CD4-positive, alpha-beta T cell treated with Interleukin-2 at 100 ng/mL for 4 hours (primary cell): ENCODE results near the gene VTA1.
A peak's percentile ranks its signal among the peaks of the same experiment; 100 is the strongest.
"Not testable (repeated sequence)": the region's sequence is repeated elsewhere in the genome, so short reads cannot be mapped to it uniquely, and the experiment has no call there.

Source experiments
- DNase-seq: peaks from one replicate; pipeline ENCODE4 v3.0.0-alpha.2; 2020; ENCODE audit warnings: low spot score

The VTA1 gene, protein sequence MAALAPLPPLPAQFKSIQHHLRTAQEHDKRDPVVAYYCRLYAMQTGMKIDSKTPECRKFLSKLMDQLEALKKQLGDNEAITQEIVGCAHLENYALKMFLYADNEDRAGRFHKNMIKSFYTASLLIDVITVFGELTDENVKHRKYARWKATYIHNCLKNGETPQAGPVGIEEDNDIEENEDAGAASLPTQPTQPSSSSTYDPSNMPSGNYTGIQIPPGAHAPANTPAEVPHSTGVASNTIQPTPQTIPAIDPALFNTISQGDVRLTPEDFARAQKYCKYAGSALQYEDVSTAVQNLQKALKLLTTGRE

DNA sequence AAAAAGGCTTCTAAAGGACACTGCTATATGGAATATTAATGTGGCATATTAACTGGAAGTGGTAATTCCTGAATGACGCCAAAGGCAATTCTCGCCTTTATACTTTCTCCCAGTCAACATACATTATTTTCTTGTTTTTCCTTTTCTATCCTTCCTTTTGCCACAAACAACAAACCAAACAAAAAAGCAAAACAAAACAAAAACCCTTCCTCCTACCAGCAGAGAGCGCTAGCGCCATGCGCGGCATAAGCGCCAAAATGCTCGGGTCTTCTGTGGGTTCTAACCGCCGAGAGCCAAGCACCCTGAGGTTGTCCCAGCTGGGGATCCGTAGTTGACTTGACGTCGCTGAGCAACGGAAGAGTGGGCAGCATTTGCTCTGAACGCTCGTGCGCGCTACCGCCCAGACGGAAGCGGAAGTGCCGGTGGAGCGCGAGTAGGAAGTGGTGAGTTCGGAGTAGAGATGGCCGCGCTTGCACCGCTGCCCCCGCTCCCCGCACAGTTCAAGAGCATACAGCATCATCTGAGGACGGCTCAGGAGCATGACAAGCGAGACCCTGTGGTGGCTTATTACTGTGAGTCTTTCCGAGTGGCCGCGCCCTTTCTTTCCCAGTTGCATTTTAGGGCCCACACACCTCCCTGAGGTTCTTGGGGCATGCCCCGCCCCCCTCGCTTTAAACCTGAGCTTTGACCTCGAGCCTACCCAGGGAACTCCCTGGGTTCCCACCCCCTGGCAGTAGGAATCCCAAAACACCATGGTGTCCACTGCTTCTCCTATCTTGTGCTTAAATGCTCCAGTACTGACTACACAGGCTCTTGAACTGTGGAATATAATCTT is at the start of gene VTA1, which contains the start of gene NMBR:
TSS of gene VTA1 (plus strand) at position 436 of the 835 bp plus-strand sequence. CDS start at position 461, 25 bp downstream.
TSS of gene NMBR (minus strand) at position 295 of the 835 bp plus-strand sequence. CDS start 58,464 bp downstream, outside the sequence.
- DNase-seq, result peak; percentile 98

DNA sequence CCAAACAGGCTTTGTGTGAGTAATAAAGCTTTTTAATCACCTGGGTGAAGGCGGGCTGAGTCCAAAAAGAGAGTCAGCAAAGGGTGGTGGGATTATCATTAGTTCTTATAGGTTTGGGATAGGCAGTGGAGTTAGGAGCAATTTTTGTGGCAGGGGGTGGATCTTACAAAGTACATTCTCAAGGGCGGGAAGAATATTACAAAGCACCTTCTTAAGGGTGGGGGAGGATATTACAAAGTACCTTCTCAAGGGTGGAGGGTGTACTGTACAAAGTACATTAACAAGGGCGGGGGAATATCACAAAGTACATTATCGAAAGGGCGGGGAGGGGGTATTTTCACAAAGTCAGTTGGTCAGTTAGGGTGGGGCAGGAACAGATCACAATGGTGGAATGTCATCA is 42.2 kb upstream of the VTA1 start:
- DNase-seq, result not testable (repeated sequence)

DNA sequence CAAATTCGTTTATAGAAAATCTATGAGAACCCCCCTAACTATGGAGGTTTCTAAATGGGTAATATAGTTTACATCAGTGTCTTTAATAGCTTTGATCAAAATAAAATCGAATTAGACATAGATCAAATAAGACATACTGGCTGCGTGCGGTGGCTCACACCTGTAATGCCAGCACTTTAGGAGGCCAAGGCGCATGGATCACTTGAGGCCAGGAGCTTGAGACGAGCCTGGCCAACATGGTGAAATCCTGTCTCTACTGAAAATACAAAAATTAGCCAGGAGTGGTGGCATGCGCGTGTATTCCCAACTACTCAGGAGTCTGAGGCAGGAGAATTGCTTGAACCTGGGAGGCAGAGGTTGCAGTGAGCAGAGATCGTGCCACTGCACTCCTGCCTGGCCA is 36.2 kb upstream of the VTA1 start:
- not testable (repeated sequence) for DNase-seq

DNA sequence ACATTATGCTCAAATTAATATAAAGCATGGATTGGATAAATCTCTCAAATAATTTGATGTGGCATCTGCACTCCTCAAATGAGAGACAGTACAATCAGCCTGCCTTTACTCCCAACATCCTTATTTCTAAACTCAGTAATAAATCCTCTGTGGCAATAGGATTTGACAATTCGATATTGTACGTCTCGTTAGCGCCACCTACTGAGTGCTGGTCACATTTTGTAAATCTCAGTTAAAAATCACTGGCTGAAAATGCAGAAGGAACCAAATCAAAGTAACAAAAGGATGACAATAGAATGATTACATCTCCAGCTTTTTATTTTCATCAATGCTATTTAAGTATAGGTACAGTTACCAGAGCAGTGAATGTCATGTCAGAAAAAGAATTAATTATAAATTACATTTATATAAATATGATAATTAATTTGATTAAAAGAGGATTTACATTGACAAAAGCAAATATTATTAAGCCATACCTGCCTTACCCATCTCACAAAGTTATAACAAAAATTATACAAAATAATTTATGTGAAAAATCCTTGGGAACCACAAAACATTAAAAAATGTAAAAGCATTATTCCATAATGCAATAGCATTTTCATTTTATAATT is 34.5 kb upstream of the VTA1 start:
- DNase-seq, result peak; percentile 74

DNA sequence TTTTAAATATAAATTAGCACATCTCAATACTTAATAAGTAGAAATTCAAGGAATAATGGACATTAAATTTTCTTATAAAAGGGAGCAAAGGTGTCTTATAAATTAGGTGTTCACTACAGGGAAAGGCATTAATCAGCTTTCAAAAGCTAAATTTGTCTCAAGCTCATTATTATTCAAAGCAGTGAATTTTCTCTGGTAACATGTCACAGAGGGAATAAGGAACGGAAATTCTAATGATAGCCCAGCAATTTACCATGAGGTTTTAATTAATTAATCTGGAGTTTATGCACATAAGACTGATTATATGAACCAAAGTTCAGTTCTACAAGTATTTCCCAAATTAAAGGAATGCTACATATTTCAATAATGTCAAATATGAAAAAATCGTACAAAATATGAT is 29.7 kb upstream of the VTA1 start:
- DNase-seq, result no peak

DNA sequence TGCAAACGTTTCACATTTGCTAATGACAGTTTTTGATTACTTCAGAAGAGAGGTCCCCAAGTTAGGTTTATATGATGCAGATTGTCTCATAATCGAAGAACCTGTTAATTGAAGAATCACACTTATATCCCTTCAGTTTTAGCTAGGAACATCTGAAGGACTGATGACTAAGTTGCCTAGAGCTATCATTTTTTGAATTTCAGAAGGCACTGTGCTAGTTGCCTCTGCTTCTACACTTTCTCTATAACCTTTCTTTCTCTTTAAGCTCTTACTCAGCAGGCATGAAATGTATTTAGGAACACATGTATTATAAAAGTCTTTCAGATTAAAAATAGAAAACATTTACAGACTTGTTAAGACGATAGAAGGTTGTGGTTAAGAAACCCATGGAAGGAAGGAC is 28.7 kb upstream of the VTA1 start:
- DNase-seq, result no peak

DNA sequence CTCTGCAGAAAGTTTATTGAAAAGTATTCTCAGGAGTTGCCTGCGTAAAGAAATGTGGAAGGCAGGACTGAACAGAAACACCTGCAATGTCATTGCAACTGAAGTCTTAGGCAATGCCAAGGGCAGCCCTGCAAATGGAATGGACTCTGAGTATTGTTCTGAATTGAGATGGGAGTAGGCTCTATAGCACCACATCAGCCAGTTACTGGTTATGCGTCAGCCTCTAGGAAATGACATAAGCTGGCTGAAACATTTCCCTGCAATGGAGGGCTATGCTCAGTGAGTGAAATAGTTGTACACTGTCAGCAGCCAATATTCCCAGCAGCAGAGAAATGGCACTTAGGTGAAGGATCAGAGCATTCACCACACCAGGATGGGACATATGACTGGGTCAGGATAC is 28.1 kb upstream of the VTA1 start:
- no peak for DNase-seq

DNA sequence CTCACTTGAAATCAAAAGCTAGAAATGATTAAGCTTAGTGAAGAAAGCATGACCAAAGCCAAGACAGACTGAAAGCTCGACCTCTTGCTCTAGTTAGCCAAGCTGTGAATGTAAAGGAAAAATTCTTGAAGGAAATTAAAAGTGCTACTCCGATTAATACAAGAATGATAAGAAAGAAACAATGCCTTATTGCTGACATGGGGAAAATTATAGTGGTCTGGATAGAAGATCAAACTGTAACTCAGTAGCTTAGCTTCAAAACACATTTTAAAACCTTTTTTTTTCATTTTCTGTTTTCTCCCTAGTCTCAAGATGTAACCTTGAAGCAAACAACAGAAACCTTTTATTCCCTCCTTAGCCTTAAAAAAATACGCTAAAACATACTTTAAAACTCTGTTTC is 25.7 kb upstream of the VTA1 start:
- DNase-seq, result no peak

DNA sequence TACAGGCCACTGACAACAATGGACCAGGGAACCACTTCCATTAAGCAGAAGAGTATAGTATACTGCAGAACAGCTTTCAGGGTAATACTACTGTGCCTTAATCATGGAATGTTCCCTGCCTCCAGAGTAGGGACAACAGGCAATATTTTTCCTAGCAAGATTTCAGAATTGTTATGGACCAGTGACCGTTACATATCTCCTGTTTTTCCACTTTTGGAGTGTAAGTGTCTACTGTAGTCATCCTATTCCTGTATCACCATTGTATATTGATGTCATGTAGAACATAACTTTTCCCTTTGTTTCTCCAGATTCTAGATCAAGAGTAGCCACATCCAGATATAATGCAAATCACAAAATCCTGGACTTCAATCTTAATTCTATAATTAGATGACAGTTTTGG is 16.2 kb upstream of the VTA1 start:
- DNase-seq, result no peak

DNA sequence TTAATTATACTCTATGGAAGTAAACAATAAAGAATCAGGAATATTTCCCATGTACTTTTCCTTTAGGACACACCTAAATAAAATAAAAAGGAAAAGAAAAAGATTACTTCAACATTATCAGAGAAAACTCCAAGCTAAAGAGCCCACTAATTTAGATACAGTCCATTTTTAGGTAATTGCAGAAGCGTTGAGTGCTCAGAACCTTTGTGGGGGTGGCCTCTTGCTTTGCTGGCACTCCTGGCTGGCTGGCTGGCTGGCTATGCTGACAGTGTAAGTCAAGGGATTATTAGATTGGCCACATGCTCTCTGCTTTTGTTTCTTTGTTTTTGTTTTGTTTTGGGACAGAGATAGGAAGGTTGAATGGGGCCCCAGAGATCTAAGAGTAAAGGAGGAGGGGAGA is 14.4 kb upstream of the VTA1 start, which contains the start of gene GJE1:
TSS of gene GJE1 (plus strand) at position 301 of the 400 bp plus-strand sequence. CDS start 234 bp downstream, outside the sequence.
- DNase-seq, result no peak

DNA sequence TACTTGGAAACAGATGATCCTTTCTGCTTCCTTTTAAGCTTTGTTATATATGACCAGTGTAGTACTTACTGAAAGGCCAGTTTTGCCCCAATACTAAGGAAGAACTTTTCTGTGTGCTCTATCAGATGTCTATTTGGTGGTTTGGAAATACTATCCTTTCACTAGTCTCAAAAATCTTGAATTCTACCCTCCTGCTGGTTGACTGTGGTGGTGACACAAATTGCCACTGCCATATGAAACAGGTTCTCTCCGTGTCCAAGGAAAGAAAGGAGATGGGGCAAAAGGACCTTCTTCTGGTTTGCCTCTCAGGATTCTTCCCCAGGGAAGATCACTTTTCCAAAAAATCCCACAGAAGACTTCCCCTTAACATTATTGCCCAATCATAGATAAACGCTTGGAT is 8.2 kb upstream of the VTA1 start:
- DNase-seq, result no peak

DNA sequence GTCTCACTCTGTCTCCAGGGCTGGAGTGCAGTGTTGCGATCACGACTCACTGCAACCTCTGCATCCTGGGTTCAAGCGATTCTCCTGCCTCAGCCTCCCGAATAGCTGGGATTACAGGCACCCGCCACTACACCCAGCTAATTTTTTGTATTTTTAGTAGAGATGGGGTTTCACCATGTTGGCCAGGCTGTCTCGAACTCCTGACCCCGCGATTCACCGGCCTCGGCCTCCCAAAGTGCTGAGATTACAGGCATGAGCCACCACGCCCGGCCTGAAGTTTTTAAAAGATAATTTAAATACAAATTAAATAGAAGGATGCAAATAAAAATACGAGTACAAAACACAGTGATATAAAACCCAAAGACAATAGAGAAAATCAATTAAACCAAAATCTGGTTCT is 5.5 kb upstream of the VTA1 start:
- not testable (repeated sequence) for DNase-seq

DNA sequence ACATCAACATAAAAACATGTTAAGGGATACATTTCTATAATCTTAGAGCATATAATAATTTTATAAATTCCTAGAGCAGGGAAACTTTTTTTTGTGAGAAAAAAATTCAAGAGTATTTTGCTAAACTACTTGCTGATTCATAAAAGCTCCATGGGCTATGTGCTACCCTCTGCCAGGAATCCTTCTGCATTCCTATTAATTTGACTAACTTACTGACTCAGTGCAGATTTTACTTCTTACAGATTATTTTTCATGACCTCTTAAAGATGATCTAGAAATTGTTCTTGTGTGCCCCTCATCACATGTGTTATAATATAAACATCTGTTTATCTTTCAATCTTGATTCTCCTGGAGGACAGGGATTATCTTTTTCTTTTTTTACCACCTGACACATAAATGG is 5.7 kb downstream of the VTA1 start:
- no peak for DNase-seq

DNA sequence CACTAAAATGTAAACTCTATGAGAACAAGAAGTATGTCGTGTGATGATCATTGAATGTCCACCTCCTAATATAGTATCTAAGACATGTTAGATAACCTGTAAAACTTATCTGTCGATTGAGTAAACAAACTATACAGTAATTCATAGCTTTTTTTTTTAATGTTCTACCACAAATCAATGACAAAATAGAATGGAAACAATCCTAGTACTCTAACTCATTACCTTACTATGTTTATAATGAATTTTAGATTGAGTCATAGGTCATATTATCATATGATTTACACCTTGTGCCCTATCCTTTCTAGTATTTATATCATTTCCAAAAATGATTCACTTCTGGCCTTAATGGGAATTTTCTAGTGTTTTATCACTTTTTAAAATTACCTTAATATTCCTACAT is 6.1 kb downstream of the VTA1 start:
- no peak for DNase-seq

DNA sequence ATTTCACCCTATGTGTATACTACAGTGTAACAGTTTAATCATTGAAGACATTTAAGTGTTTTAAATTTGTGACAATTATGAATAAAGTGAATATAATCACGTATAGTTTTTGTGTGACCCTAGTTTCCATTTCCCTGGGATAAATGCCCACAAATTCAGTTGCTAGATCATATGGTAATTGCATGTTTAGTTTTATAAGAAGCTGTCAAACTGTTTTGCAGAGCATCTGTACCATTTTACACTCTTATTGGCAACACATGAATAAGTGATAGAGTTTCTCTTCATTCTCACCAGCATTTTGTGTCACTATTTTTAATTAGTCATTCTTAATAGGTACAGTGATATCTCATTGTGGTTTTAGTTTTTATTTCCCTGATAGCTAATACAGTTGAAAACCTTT is 7.3 kb downstream of the VTA1 start:
- DNase-seq, result no peak

DNA sequence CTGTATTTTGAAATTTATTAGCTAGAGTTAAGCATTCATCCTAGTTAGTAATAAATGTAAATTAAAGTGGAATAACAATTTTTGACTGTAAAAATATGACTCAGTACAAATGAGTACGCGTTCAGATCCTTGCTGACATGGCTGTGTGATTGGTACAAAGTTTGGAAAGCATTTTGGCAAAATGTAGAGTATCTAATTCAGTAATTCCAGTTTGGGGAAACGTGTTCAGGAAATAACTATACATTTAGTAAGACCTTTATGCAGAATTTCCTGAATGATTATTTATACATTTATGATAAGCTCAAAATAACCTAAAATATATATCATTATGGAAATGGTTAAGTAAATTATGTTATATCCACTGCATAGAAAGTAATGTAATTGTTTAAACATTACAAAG is 8.0 kb downstream of the VTA1 start:
- DNase-seq, result no peak

DNA sequence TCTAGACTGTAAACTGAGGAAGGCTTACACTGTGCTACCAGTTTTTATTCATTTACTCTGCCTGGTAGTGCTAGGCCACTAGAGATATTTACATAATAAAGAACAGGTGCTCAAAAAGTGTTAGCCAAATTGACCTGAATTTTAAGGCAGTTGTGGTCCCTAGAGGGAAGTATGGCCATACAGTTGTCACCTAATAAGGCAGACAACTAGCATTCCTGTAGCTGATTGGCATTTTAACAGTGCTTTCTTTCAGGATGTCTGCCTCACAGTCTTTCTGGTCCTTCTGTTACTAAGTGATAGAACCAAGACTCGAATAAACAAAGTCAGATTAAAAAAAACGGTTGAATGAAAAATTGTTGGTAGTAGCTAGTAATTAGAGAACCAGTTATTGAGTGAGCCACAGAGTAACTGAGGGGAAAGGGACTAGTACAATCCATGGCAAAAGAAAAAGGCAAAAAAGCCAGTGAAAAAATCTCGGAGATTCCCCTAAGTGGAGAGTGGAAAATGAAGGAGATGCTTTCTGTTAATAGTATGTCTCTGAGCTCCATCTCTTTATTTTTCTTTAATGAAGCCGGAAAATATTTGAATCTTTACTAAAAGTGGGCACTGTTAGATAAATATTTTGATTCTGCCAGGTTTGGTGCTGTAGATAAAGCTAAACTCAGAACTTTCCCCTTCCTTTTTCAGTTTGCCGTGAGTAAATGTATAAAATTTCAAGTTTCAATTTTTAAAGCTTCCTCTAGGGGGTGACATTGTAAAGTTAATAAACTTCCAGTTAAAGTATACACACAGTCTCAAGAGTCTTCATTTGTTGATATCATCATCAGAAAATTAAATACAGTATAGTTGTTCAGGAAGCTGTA is 9.1 kb downstream of the VTA1 start:
- peak; percentile 48 for DNase-seq

DNA sequence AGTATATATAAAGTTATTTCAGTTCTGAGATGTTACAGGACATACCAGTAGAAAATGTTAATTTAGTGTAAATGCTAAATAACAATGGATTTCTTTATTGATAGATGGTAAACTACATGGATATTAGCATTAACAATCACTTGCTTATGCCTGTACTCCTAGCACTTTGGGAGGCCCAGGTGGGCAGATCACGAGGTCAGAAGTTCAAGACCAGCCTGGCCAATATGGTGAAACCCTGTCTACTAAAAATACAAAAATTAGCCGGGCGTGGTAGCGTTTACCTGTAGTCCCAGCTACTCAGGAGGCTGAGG is 9.7 kb downstream of the VTA1 start:
- not testable (repeated sequence) for DNase-seq

DNA sequence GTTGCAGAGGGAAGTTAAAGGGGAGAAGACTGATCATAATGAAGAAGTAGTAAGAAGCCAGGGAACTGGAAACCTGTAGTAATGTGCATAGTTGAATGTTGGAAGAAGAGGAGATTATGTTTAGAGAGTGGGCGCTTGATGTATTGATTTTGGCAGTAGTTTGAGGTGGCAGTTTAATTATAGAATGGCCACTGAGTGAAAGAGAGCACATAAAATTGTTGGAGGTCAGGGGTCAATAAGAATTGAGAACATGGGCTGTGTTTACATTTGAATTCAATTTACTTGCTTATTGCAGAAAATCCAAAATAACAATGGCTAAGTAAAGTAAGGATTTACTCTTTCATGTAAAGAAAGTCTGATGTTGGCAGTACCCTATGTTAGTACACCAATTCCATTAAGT is 15.7 kb downstream of the VTA1 start:
- no peak for DNase-seq

DNA sequence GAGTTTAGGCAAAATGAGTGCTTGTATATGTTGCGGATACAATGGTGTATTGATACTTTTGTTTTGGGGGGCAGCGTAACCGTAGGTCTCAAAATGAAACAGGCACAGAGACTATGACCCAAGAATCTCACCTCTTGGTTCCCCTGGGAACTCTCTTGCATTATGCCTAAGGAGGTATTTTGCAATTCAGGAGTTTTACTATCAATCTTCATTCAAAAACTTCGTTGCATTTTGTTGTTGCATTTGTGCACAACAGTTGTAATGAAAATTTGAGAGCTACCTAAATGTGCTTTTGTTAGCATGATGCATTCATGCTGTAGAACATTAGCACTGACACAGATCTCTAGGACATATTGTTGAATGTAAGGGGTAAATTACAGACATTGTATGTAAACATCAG is 18.2 kb downstream of the VTA1 start:
- no peak for DNase-seq

DNA sequence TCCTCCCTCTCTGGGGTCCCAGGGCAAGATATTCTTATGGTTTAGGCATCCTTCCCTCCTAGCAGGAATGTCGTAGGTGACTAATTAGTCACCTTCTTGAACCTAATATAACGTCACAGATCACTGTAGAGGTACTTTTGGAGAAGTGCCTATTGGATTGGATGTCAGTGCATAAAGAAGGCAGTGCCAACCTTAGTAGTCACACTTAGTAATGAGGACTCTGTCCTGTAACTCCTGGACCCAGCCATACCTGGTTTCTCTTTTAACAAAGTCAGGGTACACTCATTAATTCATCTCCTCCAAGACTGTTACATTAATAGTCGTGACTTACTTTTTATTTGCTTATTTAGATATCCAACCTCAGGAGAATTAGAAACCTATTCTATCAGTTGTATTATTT is 20.0 kb downstream of the VTA1 start:
- no peak for DNase-seq

DNA sequence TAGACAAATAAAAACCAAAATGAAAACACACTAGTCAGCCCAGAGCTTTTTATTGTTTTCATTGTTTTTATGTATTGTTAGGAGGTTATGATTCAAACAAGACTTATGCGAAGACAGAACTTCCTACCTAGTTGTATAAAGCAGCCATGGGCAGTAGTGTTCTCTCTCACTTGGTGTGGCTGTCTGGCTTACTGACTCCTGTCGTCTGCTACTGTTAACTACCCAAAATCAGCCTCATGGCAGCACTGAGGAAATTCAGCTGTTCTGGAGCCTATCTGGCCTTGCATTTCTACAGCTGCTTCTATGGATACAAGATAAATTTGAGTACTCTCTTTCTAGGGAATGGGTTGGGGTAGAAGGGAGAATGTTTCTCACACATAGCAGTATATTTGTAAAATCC is 20.4 kb downstream of the VTA1 start:
- DNase-seq, result no peak
